ENCODE results near the gene ATAD3C. TPM values are rescaled to one million over a fixed set of nuclear protein-coding genes. Genes with fewer than 3 reads are reported as not detected.

ATAD3C gene
- total and polyA plus RNA-seq, 10 of the 15 experiments (the other 5 are each of a cell fraction or from before 2014, with no cell fraction given) = 0.03 to 3.1 (median 0.86) TPM

GRCh38 chr1:1420654-1421141, 28.8 kb upstream of the ATAD3C start:
- WGBS (ENCODE audit: insufficient coverage, insufficient replicate concordance, low lambda C conversion rate, missing lambda C conversion rate) = 67% methylated on average over 6 of the region's 12 CpGs
- Histone ChIP-seq H3K27me3 (replicated peaks in 1 of 2; ENCODE audit: control insufficient read depth in 2 of 2, insufficient read depth in 2 of 2, low read length in 1 of 2) (no peaks in the 10 kb centered on the region), H3K9ac (ENCODE audit: control insufficient read depth, insufficient read depth, low read length) (no peak overlapping the region), H3K79me2 (ENCODE audit: control insufficient read depth, insufficient read depth, low read length) (no peaks in the 10 kb centered on the region), H3K9me3 (replicated peaks; ENCODE audit: control insufficient read depth, insufficient read depth, low read length) (no peaks in the 10 kb centered on the region), H3K36me3 (ENCODE audit: control insufficient read depth in 2 of 2, insufficient read depth in 2 of 2, low read length in 1 of 2) (no peaks in the 10 kb centered on the region), H3K4me2 (ENCODE audit: control insufficient read depth, insufficient read depth) (no peak overlapping the region), H3K4me3 (no peak overlapping the region), H4K20me1 (ENCODE audit: control insufficient read depth, insufficient read depth) (no peaks in the 10 kb centered on the region), H3K4me1 (ENCODE audit: control insufficient read depth, insufficient read depth, low read length) (peaks cover 25% of the 10 kb centered on the region), H3K27ac (ENCODE audit: control insufficient read depth, insufficient read depth) (no peak overlapping the region), H2AFZ (ENCODE audit: control insufficient read depth, low read depth, low read length) (no peak overlapping the region)
- intact Hi-C loops (cut with micrococcal nuclease; ENCODE audit: unreplicated experiment) (no loop called here), in situ Hi-C loops (cut with MboI) (no loop called here)
- FAIRE-seq = no peak
- ChIA-PET POLR2A (interaction anchor here (2.2 kb wide), 1 partner anchor 12 kb away, joined by 9 read pairs; no protein-coding TSS in a partner anchor), CTCF (no interaction called here), RAD21 (ENCODE audit: unreplicated experiment) (no interaction called here), SMC1A (ENCODE audit: uncharacterized antibody, unreplicated experiment) (no interaction called here)
- DNase-seq (ENCODE audit: low read depth, low spot score) = no peak
- TF ChIP-seq CBFB (IDR thresholded peaks at IDR 0.05; ENCODE audit: low read depth) = no peak
- ATAC-seq = no peak
- no TSS peak for BruUV-seq (replicated peaks)

GRCh38 chr1:1421147-1421906, 28.2 kb upstream of the ATAD3C start, which contains the start of gene ANKRD65:
Gene ANKRD65, minus strand, starts transcription at chr1:1421276. Its CDS starts 271 bp downstream, at chr1:1421005.
- WGBS (ENCODE audit: insufficient coverage, insufficient replicate concordance, low lambda C conversion rate, missing lambda C conversion rate) = 43% methylated on average over 18 of the region's 18 CpGs
- ChIA-PET SMC1A (ENCODE audit: uncharacterized antibody, unreplicated experiment) (no interaction called here), RAD21 (ENCODE audit: unreplicated experiment) (interaction anchor here (1.2 to 1.5 kb wide), 2 partner anchors 17 to 20 kb away, joined by 5 read pairs; no protein-coding TSS in a partner anchor), CTCF (no interaction called here), POLR2A (interaction anchor here (2.2 kb wide), 1 partner anchor 13 kb away, joined by 9 read pairs; no protein-coding TSS in a partner anchor)
- in situ Hi-C loops (cut with MboI) (no loop called here), intact Hi-C loops (cut with micrococcal nuclease; ENCODE audit: unreplicated experiment) (no loop called here)
- Histone ChIP-seq H3K4me3 (no peak within 1 kb of the TSS), H3K27me3 (replicated peaks in 1 of 2; ENCODE audit: control insufficient read depth in 2 of 2, insufficient read depth in 2 of 2, low read length in 1 of 2) (no peaks in the 10 kb centered on the region), H3K36me3 (ENCODE audit: control insufficient read depth in 2 of 2, insufficient read depth in 2 of 2, low read length in 1 of 2) (no peaks in the 10 kb centered on the region), H3K9ac (ENCODE audit: control insufficient read depth, insufficient read depth, low read length) (peak within 1 kb of the TSS; percentile 8; the same call in 1 of the 2 replicates), H3K27ac (ENCODE audit: control insufficient read depth, insufficient read depth) (no peak within 1 kb of the TSS), H3K79me2 (ENCODE audit: control insufficient read depth, insufficient read depth, low read length) (no peaks in the 10 kb centered on the region), H2AFZ (ENCODE audit: control insufficient read depth, low read depth, low read length) (peak within 1 kb of the TSS; percentile 34; the same call in 1 of the 2 replicates), H3K4me1 (ENCODE audit: control insufficient read depth, insufficient read depth, low read length) (peaks cover 25% of the 10 kb centered on the region), H4K20me1 (ENCODE audit: control insufficient read depth, insufficient read depth) (no peaks in the 10 kb centered on the region), H3K4me2 (ENCODE audit: control insufficient read depth, insufficient read depth) (0 out of 2 replicates have a peak within 1 kb of the TSS, but pooled peaks have one; percentile 15), H3K9me3 (replicated peaks; ENCODE audit: control insufficient read depth, insufficient read depth, low read length) (no peaks in the 10 kb centered on the region)
- TF ChIP-seq MAX (IDR thresholded peaks at IDR 0.05; ENCODE audit: low read depth, low read length) (no peak), GATAD2B (conservative IDR thresholded peaks at IDR 0.05; ENCODE audit: low read depth) (0 out of 2 replicates have a peak, but pooled peaks have one; percentile 17), CHD2 (IDR thresholded peaks at IDR 0.05; ENCODE audit: borderline replicate concordance, low read depth, low read length) (no peak), ZNF687 (IDR thresholded peaks at IDR 0.05) (0 out of 2 replicates have a peak, but pooled peaks have one; percentile 45), PML (IDR thresholded peaks at IDR 0.05; ENCODE audit: low read length) (no peak), USF2 (IDR thresholded peaks at IDR 0.05; ENCODE audit: borderline replicate concordance, low read depth, low read length) (no peak)
- FAIRE-seq (no peak), ATAC-seq (peak; percentile 55), DNase-seq (ENCODE audit: low read depth, low spot score) (no peak)
- BruUV-seq (replicated peaks) = no TSS peak

Measured in GM12878 (cell line).